ENCODE results near the gene NAA35. TPM values are rescaled to one million over a fixed set of nuclear protein-coding genes. Genes with fewer than 3 reads are reported as not detected.
A peak's percentile ranks its signal among the peaks of the same experiment; 100 is the strongest.

NAA35 gene
- total and polyA plus RNA-seq, 9 of the 15 experiments (the other 6 are each of a cell fraction or from before 2014, with no cell fraction given) = 17.7 to 43.9 (median 29.0) TPM

GRCh38 chr9:85909390-85909789, 31.6 kb upstream of the NAA35 start (continued):
- no peak for TF ChIP-seq ZFP1 (CRISPR knock-in tag; IDR thresholded peaks at IDR 0.05)
- no peak for TF ChIP-seq HMG20A (CRISPR knock-in tag; conservative IDR thresholded peaks at IDR 0.05)
- no peak for TF ChIP-seq PYGO2 (tag; IDR thresholded peaks at IDR 0.05)

GRCh38 chr9:85914108-85914507, 26.8 kb upstream of the NAA35 start:
- no peak for DNase-seq (ENCODE audit: extremely low read depth in 1 of 4, low spot score in 3 of 4)
- H3K27me3 ChIP-seq (ENCODE audit: control insufficient read depth in 2 of 2, insufficient read depth in 2 of 2, low read length in 2 of 2) = no peaks in the 10 kb centered on the region
- CTCF ChIA-PET (ENCODE audit: low intra/inter-chr PET ratio) = no interaction called here
- POLR2A ChIA-PET = no interaction called here
- no peak overlapping the region for H3K27ac ChIP-seq (ENCODE audit: extremely low read depth, low read depth, low read length)
- intact Hi-C loops (cut with micrococcal nuclease) = no loop called here
- no peaks in the 10 kb centered on the region for H3K79me2 ChIP-seq (ENCODE audit: control insufficient read depth, insufficient read depth, low read length)
- no peaks in the 10 kb centered on the region for H3K9me3 ChIP-seq (replicated peaks; ENCODE audit: control insufficient read depth, insufficient read depth, low read depth, low read length)
- no peak for FAIRE-seq
- ATAC-seq = no peak
- no peak overlapping the region for H3K4me2 ChIP-seq (ENCODE audit: insufficient read depth, low read length)
- no peaks in the 10 kb centered on the region for H4K20me1 ChIP-seq (replicated peaks; ENCODE audit: control insufficient read depth, insufficient read depth, low read length)
- no peaks in the 10 kb centered on the region for H3K4me1 ChIP-seq (replicated peaks in 1 of 2; ENCODE audit: control insufficient read depth in 2 of 2, insufficient read depth in 2 of 2, low read length in 2 of 2)
- H2AFZ ChIP-seq (ENCODE audit: low read depth, low read length) = peak overlapping the region; percentile 24; the same call in 1 of the 2 replicates
- H3K9ac ChIP-seq (ENCODE audit: insufficient read depth in 1 of 2, low read depth in 2 of 2, low read length in 2 of 2) = no peak overlapping the region
- H3K36me3 ChIP-seq (ENCODE audit: control insufficient read depth, insufficient read depth, low read length) = no peaks in the 10 kb centered on the region
- H3K4me3 ChIP-seq = no peak overlapping the region
- H3K9me1 ChIP-seq (ENCODE audit: control insufficient read depth, insufficient read depth, low read length) = no peaks in the 10 kb centered on the region
- in situ Hi-C loops (cut with MboI) = no loop called here
- TF ChIP-seq ZNF134 (CRISPR knock-in tag; conservative IDR thresholded peaks at IDR 0.05) (no peak), E4F1 (CRISPR knock-in tag; IDR thresholded peaks at IDR 0.05; ENCODE audit: borderline replicate concordance) (no peak), ZNF551 (CRISPR knock-in tag; IDR thresholded peaks at IDR 0.05) (no peak), RCOR1 (IDR thresholded peaks at IDR 0.05; ENCODE audit: borderline replicate concordance in 1 of 2, low read depth in 2 of 2, low read length in 2 of 2) (no peak), ZKSCAN8 (CRISPR knock-in tag; IDR thresholded peaks at IDR 0.05) (no peak), KAT7 (CRISPR knock-in tag; IDR thresholded peaks at IDR 0.05; ENCODE audit: borderline replicate concordance) (no peak), FOXJ2 (tag; IDR thresholded peaks at IDR 0.05) (no peak), CUX1 (CRISPR knock-in tag; IDR thresholded peaks at IDR 0.05) (no peak), HDAC2 (IDR thresholded peaks at IDR 0.05) (no peak), SNAPC5 (CRISPR knock-in tag; IDR thresholded peaks at IDR 0.05) (no peak), HDAC8 (tag; IDR thresholded peaks at IDR 0.05) (no peak), RBM34 (IDR thresholded peaks at IDR 0.05; ENCODE audit: borderline replicate concordance, insufficient read depth, low read length) (no peak), RAD51 (IDR thresholded peaks at IDR 0.05; ENCODE audit: borderline replicate concordance, low read depth) (no peak)
- BruUV-seq (replicated peaks) = no TSS peak
